Left cardiac atrium (tissue), 4 donors: ENCODE results near the gene LRRC10. TPM values are rescaled to one million over a fixed set of nuclear protein-coding genes. Genes with fewer than 3 reads are reported as not detected.
"Not testable (repeated sequence)": the region's sequence is repeated elsewhere in the genome, so short reads cannot be mapped to it uniquely, and the experiment has no call there.

Source experiments
- ATAC-seq, 2 donors: fragments of 200-7000 bp; cut with Tn5 transposase; one replicate each; pipeline ENCODE4 v1.9.1; 2020; ENCODE audit warnings: mild to moderate bottlenecking in 2 of 2, moderate library complexity in 2 of 2
- DNase-seq: peaks from one replicate; pipeline ENCODE4 v3.0.0-alpha.2; 2020
- intact Hi-C, 2 donors: fragments of 100-400 bp; cut with DNase I; formaldehyde crosslinking; loops; one replicate each; pipeline versions ENCODE4 v1.14.1 to v1.15.1; 2022 to 2023
- total RNA-seq, 2 donors: library from RNA; stranded (reverse); fragmentation: NEBNext Ultra II Directional; extraction: Animal tissue kit (Norgen Biotek cat#: 25700); gene quantifications; one replicate each; pipeline ENCODE4 v1.2.1, GENCODE V29; 2021
- donor health status: DM: no; HTN: yes; CAD: no.
- donor health status: DM: no; HTN: yes; CAD: no; lungs with severe emphysema.
- donor health status: DM: yes; HTN: yes; CAD: no.
- donor health status: Dilated cardiomyopathy.

The LRRC10 gene
- total RNA-seq, 2 donors from 2014 or later = 12.0 to 19.6 TPM

- ATAC-seq = no peak
- DNase-seq = no peak
- intact Hi-C loops = no loop called here
These were observed 10.8 kb upstream of the LRRC10 start for GRCh38 chr12:69621551-69621950.

DNA sequence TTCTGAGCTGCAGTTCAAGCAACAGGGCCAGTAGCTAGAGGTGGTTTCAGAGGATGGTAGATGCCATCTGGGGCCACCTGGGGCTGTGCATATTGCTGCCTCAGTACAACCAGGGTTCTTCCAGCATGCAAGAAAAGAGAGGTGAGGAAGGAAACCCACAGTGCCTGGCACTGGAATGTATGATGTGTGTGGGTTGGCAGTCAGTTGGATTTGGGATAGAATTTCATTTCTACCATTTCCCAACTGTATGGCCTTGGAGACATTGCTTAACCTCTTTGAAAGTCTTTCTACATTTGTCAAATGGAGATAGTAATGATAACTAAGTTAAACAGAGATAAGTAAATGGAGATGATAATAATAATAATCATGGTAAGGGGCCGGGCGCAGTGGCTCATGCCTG lies 10.2 kb upstream of the LRRC10 start:
- intact Hi-C loops = no loop called here
- DNase-seq (no peak), ATAC-seq (no peak)

DNA sequence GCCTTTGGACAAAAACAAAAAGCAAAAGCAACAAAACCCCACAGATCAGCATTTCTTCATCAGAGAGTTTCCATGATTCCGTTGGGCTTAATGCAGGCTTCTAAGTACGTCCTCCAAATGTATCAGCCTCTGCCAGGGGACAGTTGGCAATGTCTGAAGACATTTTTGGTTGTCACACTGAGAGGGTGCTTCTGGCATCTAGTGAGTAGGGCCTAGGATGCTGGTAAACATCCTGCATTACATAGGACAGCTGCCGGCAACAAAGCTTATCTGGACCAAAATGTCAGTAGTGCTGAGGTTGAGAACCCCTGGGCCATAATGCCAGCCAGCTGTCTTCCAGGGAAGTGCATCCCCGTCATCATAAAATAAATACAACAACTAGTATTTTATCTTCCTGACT lies 9.4 kb upstream of the LRRC10 start:
- intact Hi-C loops = no loop called here
- ATAC-seq (peak in 1 of 2 donors; percentile 26), DNase-seq (no peak)

GRCh38 chr12:69619050-69619449 lies 8.3 kb upstream of the LRRC10 start:
- no peak for ATAC-seq
- DNase-seq = no peak
- intact Hi-C loops = no loop called here

- intact Hi-C loops = no loop called here
- ATAC-seq (no peak), DNase-seq (no peak)
These were observed 5.3 kb upstream of the LRRC10 start for GRCh38 chr12:69616025-69616424.

- DNase-seq (no peak), ATAC-seq (peak; percentile 31 to 39)
- intact Hi-C loops = no loop called here
These were observed 2.6 kb upstream of the LRRC10 start for GRCh38 chr12:69613351-69613750.

- no peak for DNase-seq
- peak; percentile 13 to 20 for ATAC-seq
- intact Hi-C loops = no loop called here
These were observed 581 bp downstream of the LRRC10 start for GRCh38 chr12:69610126-69610525.

GRCh38 chr12:69608114-69608513 lies 2.6 kb downstream of the LRRC10 start:
- DNase-seq = no peak
- intact Hi-C loops = no loop called here
- ATAC-seq = no peak

GRCh38 chr12:69604275-69604674 lies 6.4 kb downstream of the LRRC10 start:
- intact Hi-C loops, ATAC-seq, DNase-seq: not testable (repeated sequence)

DNA sequence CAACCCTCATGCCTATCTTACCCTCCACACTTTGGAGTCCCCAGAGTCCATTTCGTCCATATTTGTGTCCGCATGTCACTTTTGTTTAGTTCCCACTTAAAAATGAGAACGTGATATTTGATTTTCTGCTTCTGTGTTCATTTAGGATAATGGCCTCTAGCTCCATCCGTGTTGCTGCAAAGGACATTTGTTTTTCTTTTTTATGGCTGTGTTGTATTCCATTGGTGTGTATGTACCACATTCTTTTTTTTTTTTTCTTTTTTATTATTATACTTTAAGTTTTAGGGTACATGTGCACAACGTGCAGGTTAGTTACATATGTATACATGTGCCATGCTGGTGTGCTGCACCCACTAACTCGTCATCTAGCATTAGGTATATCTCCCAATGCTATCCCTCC lies 7.2 kb downstream of the LRRC10 start:
- ATAC-seq, intact Hi-C loops, DNase-seq: not testable (repeated sequence)

DNA sequence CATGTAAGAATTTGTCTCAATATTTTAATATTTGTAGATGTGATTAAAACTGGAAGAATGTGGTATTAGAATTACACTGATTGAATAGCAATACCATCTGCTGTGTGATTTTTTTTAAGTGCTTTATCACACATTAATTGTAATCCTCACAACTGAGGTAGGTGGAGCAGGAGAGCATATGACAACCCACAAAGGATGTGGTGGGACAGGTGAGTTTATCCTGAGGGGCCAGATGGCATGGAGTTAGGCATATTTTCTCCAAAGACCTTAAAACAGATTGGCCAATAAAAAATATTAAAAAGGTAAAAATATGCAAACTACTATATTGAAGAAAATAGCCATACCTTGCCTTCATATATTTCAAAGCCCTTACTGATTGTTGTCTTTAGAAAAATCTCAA lies 7.8 kb downstream of the LRRC10 start:
- DNase-seq (no peak), ATAC-seq (no peak)
- intact Hi-C loops = no loop called here

GRCh38 chr12:69601962-69602685 lies 8.6 kb downstream of the LRRC10 start:
- ATAC-seq = no peak
- DNase-seq = no peak

GRCh38 chr12:69600804-69601203 lies 9.9 kb downstream of the LRRC10 start:
- intact Hi-C loops = no loop called here
- ATAC-seq = no peak

More at GRCh38 chr12:69601962-69602685, 8.6 kb downstream of the LRRC10 start:
- intact Hi-C loops = no loop called here

GRCh38 chr12:69598174-69598753 lies 12.4 kb downstream of the LRRC10 start:
- DNase-seq (no peak), ATAC-seq (no peak)
- intact Hi-C loops = no loop called here

More at GRCh38 chr12:69600804-69601203, 9.9 kb downstream of the LRRC10 start:
- DNase-seq = no peak

- intact Hi-C loops = no loop called here
- ATAC-seq = peak in 1 of 2 donors; percentile 23
- DNase-seq = no peak
These were observed 15.0 kb downstream of the LRRC10 start for GRCh38 chr12:69595689-69596088.

DNA sequence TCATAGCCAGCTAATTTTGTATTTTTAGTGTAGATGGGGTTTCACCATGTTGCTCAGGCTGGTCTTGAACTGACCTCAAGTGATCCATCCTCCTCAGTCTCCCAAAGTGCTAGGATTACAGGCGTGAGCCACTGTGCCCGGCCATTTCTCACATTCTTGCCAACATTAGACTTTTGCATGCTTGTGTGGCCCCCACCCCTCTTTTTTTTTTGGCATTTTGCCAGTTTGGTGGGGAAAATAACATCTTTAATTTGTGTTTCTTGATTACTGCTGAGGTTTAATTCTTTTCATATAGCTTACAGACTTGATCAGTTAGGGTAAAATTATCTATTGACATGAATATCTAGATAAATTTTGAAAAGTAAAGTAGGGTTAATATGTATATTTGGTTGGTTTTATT lies 21.6 kb downstream of the LRRC10 start:
- DNase-seq (no peak), ATAC-seq (no peak)
- intact Hi-C loops = no loop called here

DNA sequence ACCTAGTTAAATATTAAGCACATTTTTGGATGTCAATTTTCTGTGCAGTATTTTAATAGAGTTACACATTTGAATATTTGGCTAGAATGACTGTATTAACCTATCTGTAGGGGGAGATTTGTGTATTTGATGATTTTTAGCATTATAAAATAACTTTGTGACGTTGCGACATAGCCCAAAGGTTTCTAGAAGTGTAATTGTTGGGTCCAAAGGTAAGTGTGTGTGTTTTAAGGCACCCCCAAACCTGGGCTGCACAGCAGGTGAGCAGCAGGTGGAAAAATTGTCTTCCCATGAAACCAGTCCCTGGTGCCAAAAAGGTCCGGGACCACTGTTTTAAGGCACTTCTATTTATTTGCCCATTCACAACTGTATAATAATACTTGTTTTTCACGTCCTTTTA lies 22.2 kb downstream of the LRRC10 start:
- DNase-seq = no peak
- intact Hi-C loops = no loop called here
- ATAC-seq = no peak

- ATAC-seq = peak; percentile 99 to 100
- peak; percentile 98 for DNase-seq
- intact Hi-C loops = no loop called here
These were observed 25.3 kb downstream of the LRRC10 start, which contains the start of gene CCT2 for GRCh38 chr12:69585189-69586062. Gene CCT2, plus strand, starts transcription at chr12:69585459. Its CDS starts 63 bp downstream, at chr12:69585522.

- ATAC-seq = no peak
- DNase-seq = no peak
- intact Hi-C loops = no loop called here
These were observed 27.5 kb downstream of the LRRC10 start for GRCh38 chr12:69583203-69583602.

- intact Hi-C loops = no loop called here
- no peak for ATAC-seq
These were observed 30.6 kb downstream of the LRRC10 start for GRCh38 chr12:69580074-69580473.

More at GRCh38 chr12:69580074-69580473, 30.6 kb downstream of the LRRC10 start:
- no peak for DNase-seq
